Tibial artery (tissue), 4 donors: ENCODE data around the gene HES7.
A peak's percentile ranks its signal among the peaks of the same experiment; 100 is the strongest.

Source experiments
- DNase-seq, 2 donors: peaks; one replicate each; pipeline ENCODE4 v3.0.0-alpha.2; 2019
- H3K27ac ChIP-seq, 2 donors: fragments of 200-600 bp; sonication (generic) in 1 of 2; 1 replicate in 1 of 2; 2 replicates in 1 of 2; pipeline ENCODE4 v1.5.1; 2018 to 2019; ENCODE audit warnings: mild to moderate bottlenecking in 1 of 2
- H3K27me3 ChIP-seq, 2 donors: fragments of 200-600 bp; sonication (generic) in 1 of 2; one replicate each; pipeline versions ENCODE4 v1.5.1 to v1.6.0; 2016 to 2019
- H3K36me3 ChIP-seq, 3 donors: fragments of 200-600 bp; sonication (generic) in 2 of 3; one replicate each; pipeline ENCODE4 v1.5.1; 2016 to 2019; ENCODE audit warnings: mild to moderate bottlenecking in 2 of 3
- H3K4me1 ChIP-seq, 4 donors: fragments of 200-600 bp; sonication (generic) in 2 of 4; 1 replicate in 3 of 4; 2 replicates in 1 of 4; pipeline ENCODE4 v1.5.1; 2016 to 2019
- H3K4me3 ChIP-seq, 2 donors: fragments of 200-600 bp; sonication (generic) in 1 of 2; 1 replicate in 1 of 2; 2 replicates in 1 of 2; pipeline ENCODE4 v1.5.1; 2018 to 2019; ENCODE audit warnings: mild to moderate bottlenecking in 2 of 2
- H3K9me3 ChIP-seq, 3 donors: fragments of 200-600 bp; sonication (generic) in 1 of 3; one replicate each; pipeline ENCODE4 v1.5.1; 2016 to 2019
- CTCF ChIP-seq, 2 experiments: fragments of 200-600 bp in 1 of 2; fragments of 450-650 bp in 1 of 2; IDR thresholded peaks; one replicate each; pipeline ENCODE4 v1.5.1; 2017 to 2019; ENCODE audit warnings: antibody characterized with exemption in 2 of 2, mild to moderate bottlenecking in 1 of 2, moderate library complexity in 1 of 2
- intact Hi-C: fragments of 100-400 bp; cut with DNase I; formaldehyde crosslinking; loops from one replicate; pipeline ENCODE4 v1.15.0; 2023; ENCODE audit warnings: low total_unique reads

HES7 gene

GRCh38 chr17:8138672-8139371, 14.9 kb upstream of the HES7 start:
- Histone ChIP-seq H3K9me3 (no peaks in the 10 kb centered on the region), H3K27me3 (no peaks in the 10 kb centered on the region), H3K4me1 (peaks cover 0 to 46% (median 22%) of the 10 kb centered on the region in 4 donors), H3K4me3 (peak overlapping the region in 1 of 2 donors; percentile 22), H3K36me3 (peaks cover 44 to 47% (median 46%) of the 10 kb centered on the region in 3 donors), H3K27ac (peak overlapping the region; percentile 81 to 83)
- peak; percentile 94 to 98 for DNase-seq
- intact Hi-C loops, result no loop called here
- TF ChIP-seq CTCF (IDR thresholded peaks at IDR 0.05), result peak; percentile 93 to 96

- intact Hi-C loops, result no loop called here
- Histone ChIP-seq H3K27ac (peak overlapping the region; percentile 81 to 83), H3K36me3 (peaks cover 39 to 42% (median 41%) of the 10 kb centered on the region in 3 donors), H3K27me3 (no peaks in the 10 kb centered on the region), H3K9me3 (no peaks in the 10 kb centered on the region), H3K4me1 (peaks cover 0 to 46% (median 21%) of the 10 kb centered on the region in 4 donors), H3K4me3 (peak overlapping the region in 1 of 2 donors; percentile 22)
- no peak for DNase-seq
- no peak for TF ChIP-seq CTCF (IDR thresholded peaks at IDR 0.05)
Measured at GRCh38 chr17:8138374-8138671, 14.4 kb upstream of the HES7 start.

GRCh38 chr17:8137645-8138373, 13.9 kb upstream of the HES7 start:
- Histone ChIP-seq H3K4me3 (peak overlapping the region in 1 of 2 donors; percentile 22), H3K9me3 (no peaks in the 10 kb centered on the region), H3K4me1 (peaks cover 0 to 46% (median 19%) of the 10 kb centered on the region in 4 donors), H3K27ac (peak overlapping the region; percentile 81 to 83), H3K36me3 (peaks cover 34 to 37% (median 35%) of the 10 kb centered on the region in 3 donors), H3K27me3 (no peaks in the 10 kb centered on the region)
- no peak for TF ChIP-seq CTCF (IDR thresholded peaks at IDR 0.05)
- DNase-seq, result peak; percentile 23 to 70
- intact Hi-C loops, result loop anchor here (2.0 kb wide), 1 partner anchor 23 kb away; no protein-coding TSS in a partner anchor

GRCh38 chr17:8133941-8134340, 10.0 kb upstream of the HES7 start:
- Histone ChIP-seq H3K9me3 (no peaks in the 10 kb centered on the region), H3K27ac (no peak overlapping the region), H3K4me1 (peaks cover 0 to 10% (median 8%) of the 10 kb centered on the region in 4 donors), H3K27me3 (peaks cover 0 to 6% of the 10 kb centered on the region in 2 donors), H3K36me3 (no peaks in the 10 kb centered on the region), H3K4me3 (no peak overlapping the region)
- no peak for DNase-seq
- TF ChIP-seq CTCF (IDR thresholded peaks at IDR 0.05), result no peak
- intact Hi-C loops, result no loop called here

GRCh38 chr17:8133399-8133798, 9.5 kb upstream of the HES7 start:
- DNase-seq, result no peak
- Histone ChIP-seq H3K36me3 (no peaks in the 10 kb centered on the region), H3K4me1 (peaks cover 0 to 8% (median 6%) of the 10 kb centered on the region in 4 donors), H3K4me3 (no peak overlapping the region), H3K9me3 (no peaks in the 10 kb centered on the region), H3K27ac (no peak overlapping the region), H3K27me3 (peaks cover 0 to 6% of the 10 kb centered on the region in 2 donors)
- intact Hi-C loops, result no loop called here
- TF ChIP-seq CTCF (IDR thresholded peaks at IDR 0.05), result no peak
